ENCODE results near the gene THOC1.
"Not testable (repeated sequence)": the region's sequence is repeated elsewhere in the genome, so short reads cannot be mapped to it uniquely, and the experiment has no call there.

Gene THOC1, protein sequence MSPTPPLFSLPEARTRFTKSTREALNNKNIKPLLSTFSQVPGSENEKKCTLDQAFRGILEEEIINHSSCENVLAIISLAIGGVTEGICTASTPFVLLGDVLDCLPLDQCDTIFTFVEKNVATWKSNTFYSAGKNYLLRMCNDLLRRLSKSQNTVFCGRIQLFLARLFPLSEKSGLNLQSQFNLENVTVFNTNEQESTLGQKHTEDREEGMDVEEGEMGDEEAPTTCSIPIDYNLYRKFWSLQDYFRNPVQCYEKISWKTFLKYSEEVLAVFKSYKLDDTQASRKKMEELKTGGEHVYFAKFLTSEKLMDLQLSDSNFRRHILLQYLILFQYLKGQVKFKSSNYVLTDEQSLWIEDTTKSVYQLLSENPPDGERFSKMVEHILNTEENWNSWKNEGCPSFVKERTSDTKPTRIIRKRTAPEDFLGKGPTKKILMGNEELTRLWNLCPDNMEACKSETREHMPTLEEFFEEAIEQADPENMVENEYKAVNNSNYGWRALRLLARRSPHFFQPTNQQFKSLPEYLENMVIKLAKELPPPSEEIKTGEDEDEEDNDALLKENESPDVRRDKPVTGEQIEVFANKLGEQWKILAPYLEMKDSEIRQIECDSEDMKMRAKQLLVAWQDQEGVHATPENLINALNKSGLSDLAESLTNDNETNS

DNA sequence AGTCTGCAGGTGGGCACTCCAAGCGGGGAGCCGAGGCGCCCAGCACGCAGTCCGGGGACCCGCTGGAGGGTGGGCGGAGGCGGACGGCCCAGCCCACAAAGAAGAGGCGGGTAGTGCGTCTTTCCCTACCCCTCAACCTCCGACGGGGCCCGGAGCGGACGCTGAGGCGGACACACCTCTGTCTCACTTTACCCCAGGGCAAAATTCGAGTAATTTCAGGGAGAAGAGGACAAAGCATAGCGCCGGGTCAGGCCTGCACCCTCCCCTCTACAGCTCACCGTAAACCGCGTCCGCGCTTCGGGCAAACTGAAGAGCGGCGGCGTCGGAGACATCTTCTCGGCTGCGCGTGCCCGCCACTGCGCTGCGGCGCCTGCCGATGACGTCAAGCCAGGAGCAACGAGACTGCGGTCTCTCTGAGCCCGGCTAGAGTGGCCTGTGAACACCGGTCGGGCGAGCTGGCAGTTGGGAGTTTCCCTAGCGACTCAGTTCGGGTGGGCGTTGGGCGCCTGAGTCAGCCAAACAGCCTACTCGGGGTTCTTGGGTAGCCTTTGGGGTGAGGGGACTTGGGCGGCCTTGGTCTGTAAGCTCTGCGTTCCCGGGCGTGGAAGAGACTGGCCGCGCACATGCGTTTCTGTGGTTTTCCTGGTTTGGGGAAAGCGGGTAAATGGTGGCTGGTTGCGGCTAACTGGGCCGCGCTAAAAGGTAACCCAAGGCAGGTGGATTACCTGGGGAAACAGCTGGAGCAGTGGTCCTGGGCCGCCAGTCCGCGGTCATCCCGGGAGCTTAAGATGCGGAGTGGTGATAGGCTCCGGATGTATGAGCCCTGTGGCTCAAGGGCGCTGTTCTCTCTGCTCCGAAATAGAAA lies at the start of gene THOC1:
THOC1 (minus strand) TSS at position 360 of the 865 bp plus-strand sequence; CDS start at position 332, 28 bp downstream.
- DNase-seq, result peak; percentile 99

DNA sequence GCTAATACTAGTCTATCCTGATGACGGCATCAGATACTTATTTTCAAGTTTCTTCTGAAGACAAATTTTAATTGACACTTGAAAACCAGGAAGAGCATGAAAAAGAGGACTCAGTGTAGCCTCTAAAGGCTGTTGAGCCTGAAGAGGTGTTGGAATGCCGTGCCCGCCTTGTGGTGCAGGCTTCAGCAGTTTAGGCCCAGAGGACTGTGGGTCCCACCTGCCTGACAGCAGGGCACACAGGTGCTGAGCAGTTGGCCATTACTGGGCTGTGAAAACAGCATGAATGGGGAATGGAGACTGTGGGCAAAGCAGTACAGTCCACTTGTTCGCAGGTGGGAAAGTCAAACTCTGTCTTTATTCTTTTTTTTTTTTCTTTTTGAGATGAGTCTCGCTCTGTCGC lies 49.8 kb upstream of the THOC1 start:
- DNase-seq, result no peak

- no peak for DNase-seq
Measured at GRCh38 chr18:316393-316792, 48.5 kb upstream of the THOC1 start.

- DNase-seq, result no peak
Measured at GRCh38 chr18:313931-314330, 46.1 kb upstream of the THOC1 start.

DNA sequence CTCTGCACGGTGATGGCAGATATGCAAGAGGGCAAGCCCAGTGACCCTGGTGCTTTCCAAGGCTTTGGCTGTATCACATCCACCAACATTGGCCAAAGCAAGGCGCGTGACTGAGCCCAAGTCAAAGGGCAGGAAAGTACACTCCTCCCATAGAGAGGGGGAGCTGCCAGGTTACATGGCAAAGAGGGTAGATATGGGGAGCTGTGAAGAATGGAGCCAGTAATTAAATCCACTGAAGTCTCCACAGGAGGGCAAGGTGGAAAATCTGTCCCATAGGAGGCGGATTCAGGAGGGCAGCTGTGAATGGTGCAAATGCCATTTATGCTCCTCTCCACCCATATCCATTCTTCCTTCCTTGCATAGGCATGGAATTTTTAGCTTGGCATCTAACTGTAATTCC lies 44.6 kb upstream of the THOC1 start:
- peak; percentile 94 for DNase-seq

DNA sequence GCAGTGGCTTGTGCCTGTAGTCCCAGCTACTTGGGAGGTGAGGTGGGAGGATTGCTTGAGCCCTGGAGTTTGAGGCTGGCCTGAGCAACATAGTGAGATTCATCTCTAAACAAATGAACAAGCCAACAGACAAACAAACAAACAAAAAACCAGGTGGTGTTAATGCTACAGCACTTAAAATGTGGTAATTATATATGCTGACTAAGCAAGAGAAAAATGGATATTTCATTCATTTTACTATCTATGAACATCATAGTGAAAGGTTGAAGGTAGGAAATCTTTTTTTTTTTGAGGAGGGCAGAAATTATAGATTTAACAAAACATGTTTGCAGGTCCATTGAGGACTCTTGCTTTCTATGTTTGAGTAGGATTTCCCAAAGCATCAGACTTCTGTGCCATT lies 42.2 kb upstream of the THOC1 start:
- DNase-seq, result no peak

- not testable (repeated sequence) for DNase-seq
Measured at GRCh38 chr18:308086-308485, 40.2 kb upstream of the THOC1 start.

GRCh38 chr18:306608-307255 lies 38.9 kb upstream of the THOC1 start:
- no peak for DNase-seq

DNA sequence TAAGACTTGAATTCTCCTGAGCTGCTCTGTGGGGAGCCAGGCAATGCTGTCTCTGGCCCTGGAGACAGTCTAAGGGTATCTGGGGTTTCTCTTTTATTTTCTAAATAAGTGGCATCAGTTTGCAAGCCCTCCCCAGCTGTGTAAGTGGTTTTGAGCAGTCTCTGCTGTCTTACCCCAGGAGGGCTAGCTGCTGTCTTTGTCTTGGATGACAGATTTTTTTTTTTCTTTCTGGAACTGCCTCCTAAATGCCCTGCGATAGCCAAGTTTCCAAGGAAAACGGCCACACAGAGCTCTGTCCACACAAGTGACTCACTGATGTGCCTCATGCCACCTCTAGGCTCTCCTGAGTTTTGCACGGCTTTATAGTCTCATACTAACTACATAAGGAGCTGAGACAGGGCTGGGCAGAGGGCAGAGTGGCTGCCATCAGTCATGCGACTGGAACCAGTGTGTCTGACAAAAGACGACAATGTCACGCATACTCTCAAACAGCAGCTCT lies 37.2 kb upstream of the THOC1 start:
- DNase-seq, result peak; percentile 73

GRCh38 chr18:303607-304006 lies 35.8 kb upstream of the THOC1 start:
- DNase-seq, result no peak

GRCh38 chr18:303011-303410 lies 35.2 kb upstream of the THOC1 start:
- DNase-seq, result no peak

- DNase-seq, result no peak
Measured at GRCh38 chr18:302097-302496, 34.2 kb upstream of the THOC1 start.

- no peak for DNase-seq
Measured at GRCh38 chr18:297936-298335, 30.1 kb upstream of the THOC1 start.

DNA sequence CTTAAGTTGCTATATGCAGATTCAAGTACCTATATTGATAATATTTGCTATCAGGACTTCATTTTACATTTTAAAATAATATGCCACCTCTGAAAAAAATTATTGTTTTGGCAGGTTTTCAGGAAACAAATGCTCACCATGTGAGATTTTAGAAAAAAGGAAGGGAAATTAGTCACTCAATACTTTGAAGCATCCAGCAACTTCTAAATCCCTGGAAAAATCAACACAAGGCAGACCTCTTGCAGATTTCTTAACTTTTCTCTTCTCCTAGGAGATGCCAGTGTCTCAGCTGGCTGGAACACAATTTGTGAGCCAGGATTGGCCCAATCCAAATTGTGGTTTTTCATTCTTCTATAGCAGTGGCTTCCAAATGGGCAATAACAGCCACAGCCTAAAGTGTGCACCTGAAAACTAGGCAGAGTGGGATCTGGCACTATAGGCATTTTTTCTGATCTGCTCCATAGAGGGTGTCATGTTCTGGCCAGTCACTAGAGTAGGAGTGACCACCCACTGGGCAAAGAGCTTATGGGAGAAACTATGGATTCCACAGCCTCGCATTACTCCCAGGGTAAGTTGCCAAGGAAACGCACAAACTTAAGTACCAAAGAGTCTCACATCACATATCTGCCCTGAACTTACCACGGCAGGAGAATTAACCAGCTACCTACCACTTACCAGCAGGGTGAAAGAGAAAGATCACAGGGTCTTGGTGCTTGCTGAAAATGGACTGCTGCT lies 28.1 kb upstream of the THOC1 start:
- DNase-seq, result no peak

- DNase-seq, result no peak
Measured at GRCh38 chr18:294566-294965, 26.7 kb upstream of the THOC1 start.

GRCh38 chr18:293536-293935 lies 25.7 kb upstream of the THOC1 start:
- DNase-seq, result no peak

DNA sequence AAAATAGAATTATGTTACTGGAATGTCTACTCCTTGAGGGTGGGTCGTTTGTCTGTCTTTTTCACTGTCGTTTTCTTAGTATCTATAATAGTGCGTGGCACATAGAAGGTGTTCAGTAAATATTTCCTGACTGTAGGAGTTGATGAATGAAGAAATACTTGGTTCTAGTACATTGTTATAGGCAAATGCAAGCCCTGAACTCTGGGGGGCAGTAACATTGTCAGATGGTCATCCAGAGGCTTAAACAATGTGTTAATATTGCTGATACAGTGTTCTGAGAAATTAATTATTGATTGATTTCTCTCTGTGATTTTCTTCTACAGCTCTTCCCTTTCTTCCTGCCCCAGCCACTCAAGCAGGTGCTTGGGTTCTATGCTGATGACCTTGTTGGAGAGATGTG lies 24.4 kb upstream of the THOC1 start:
- no peak for DNase-seq

- not testable (repeated sequence) for DNase-seq
Measured at GRCh38 chr18:289970-290369, 22.1 kb upstream of the THOC1 start.

GRCh38 chr18:289026-289425 lies 21.2 kb upstream of the THOC1 start:
- no peak for DNase-seq

GRCh38 chr18:286515-287310 lies 18.9 kb upstream of the THOC1 start:
- peak; percentile 60 for DNase-seq

GRCh38 chr18:285817-286216 lies 18.0 kb upstream of the THOC1 start:
- DNase-seq, result no peak
